ENCODE results near the gene JAZF1.

The JAZF1 gene

DNA sequence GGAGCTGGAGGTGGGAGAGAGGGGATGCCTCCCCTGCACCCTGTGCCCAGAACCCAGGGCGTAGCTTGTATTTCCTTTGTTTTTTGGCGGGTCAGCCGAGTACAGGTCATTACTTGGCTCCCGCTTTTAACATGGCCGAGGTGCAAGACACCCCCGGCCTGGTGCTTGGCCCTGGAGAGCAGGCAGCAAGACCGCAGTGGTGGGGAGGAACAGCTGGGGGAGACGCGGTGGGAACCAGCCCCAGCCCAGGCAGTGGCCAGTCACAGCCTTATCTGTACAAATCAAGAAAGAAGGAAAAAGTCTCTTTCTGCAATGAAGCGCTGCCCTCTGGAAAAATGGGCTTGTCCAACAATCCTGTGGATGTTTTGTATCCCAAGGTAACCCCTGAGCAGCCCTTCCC, 341.5 kb downstream of the JAZF1 start:
- no peak for DNase-seq (ENCODE audit: low read depth)
- TF ChIP-seq, protein P1, sequence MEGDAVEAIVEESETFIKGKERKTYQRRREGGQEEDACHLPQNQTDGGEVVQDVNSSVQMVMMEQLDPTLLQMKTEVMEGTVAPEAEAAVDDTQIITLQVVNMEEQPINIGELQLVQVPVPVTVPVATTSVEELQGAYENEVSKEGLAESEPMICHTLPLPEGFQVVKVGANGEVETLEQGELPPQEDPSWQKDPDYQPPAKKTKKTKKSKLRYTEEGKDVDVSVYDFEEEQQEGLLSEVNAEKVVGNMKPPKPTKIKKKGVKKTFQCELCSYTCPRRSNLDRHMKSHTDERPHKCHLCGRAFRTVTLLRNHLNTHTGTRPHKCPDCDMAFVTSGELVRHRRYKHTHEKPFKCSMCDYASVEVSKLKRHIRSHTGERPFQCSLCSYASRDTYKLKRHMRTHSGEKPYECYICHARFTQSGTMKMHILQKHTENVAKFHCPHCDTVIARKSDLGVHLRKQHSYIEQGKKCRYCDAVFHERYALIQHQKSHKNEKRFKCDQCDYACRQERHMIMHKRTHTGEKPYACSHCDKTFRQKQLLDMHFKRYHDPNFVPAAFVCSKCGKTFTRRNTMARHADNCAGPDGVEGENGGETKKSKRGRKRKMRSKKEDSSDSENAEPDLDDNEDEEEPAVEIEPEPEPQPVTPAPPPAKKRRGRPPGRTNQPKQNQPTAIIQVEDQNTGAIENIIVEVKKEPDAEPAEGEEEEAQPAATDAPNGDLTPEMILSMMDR (conservative IDR thresholded peaks at IDR 0.05; ENCODE audit: low read length), result no peak
- H3K4me3 ChIP-seq (ENCODE audit: low read length), result no peak overlapping the region

DNA sequence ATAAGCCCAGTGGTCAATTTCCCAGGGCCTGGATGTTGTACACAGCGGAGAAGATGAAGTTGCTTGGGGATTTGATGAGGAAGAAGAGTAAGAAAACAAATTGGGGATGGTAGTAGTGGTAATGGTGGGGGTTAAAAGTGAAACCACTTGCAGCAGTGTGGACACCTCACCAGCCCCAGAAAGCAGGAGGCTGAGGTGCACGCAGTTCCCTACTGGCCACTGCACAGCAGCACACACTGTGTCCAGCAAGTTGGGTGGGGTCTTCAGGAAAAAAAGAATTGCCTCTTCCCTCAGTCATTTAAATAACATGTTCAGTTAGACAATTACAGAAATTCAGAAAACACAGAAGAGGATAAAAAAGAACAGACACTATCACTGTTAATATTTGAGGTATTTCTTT, 344.1 kb downstream of the JAZF1 start:
- TF ChIP-seq, protein P1 (conservative IDR thresholded peaks at IDR 0.05; ENCODE audit: low read length), result no peak
- no peak overlapping the region for H3K4me3 ChIP-seq (ENCODE audit: low read length)
- no peak for DNase-seq (ENCODE audit: low read depth)

DNA sequence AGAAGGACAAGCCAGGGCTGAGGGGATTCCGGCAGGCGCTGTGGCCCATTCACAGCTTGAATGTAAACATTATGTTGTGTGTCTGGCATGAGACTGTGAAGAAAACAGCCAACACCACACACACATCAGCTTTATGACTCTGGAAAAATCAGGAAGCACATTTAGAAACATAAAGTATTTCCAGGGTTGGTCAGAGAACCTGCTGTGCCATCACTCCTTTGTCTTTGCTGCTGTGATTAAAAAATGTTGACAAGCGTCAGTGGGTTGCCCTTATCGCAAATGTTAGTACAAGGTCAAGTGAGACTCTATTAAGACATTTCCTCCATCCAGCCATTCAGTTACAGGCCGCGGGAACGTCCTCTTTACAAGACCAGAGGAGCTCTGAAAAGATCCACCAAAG, 345.2 kb downstream of the JAZF1 start:
- DNase-seq (ENCODE audit: low read depth), result no peak
- no peak overlapping the region for H3K4me3 ChIP-seq (ENCODE audit: low read length)
- TF ChIP-seq, protein P1 (conservative IDR thresholded peaks at IDR 0.05; ENCODE audit: low read length), result no peak

DNA sequence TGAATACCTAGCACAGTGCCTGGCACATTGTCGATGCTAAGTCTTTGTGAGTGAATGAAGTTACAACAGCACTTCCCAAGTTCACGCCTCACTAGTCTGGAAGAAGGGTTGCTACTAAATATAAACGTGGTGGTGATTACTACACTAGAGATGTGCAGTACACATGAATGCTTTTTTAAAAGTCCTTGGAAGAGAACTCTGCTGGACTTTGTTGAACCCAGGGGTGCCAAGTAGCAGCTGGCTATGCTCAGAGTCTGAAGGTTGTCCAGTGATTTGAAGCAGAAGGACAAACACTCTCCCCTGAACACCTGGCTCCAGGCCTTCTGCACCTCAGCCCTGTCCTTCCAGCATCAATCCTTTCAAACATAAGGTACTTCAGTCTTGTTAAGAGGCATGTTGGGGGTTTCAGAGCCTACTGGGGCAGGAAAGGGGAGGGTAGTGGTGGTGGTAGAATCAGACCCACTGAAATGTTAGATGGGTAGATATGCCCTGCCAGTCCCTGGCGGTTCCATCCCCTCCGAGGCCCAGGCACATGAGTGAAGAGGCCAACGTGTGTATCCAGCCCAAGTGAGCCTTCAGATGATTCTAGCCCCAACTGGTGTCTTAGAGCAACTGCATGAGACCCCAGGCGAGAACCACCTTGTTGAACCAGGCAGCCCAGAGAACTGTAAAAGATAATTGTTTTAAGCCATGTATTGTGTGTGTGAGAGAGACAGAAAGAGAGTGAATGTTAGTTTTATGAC, 346.2 kb downstream of the JAZF1 start:
- H3K4me3 ChIP-seq (ENCODE audit: low read length), result no peak overlapping the region
- no peak for DNase-seq (ENCODE audit: low read depth)
- TF ChIP-seq, protein P1 (conservative IDR thresholded peaks at IDR 0.05; ENCODE audit: low read length), result no peak

DNA sequence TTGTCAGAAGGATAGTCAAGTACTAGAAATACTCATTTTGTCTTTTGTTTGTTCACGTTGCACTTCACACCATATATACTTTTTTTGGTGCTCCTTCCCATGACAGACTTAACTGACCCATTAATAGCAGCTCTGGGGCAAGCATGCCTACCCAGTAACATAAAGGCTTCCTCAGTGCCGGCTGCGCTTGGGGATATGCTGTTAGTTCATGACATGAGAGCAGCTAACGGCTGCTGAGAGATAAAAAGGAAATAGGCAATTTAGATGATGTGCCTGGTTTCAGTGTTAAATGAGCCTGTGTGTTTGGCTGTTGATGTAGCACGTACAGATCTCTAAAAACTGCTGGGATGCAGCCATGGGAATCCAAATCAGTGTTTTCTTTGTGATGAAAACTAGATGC, 354.2 kb downstream of the JAZF1 start:
- TF ChIP-seq, protein P1 (conservative IDR thresholded peaks at IDR 0.05; ENCODE audit: low read length), result no peak
- no peak for DNase-seq (ENCODE audit: low read depth)
- no peak overlapping the region for H3K4me3 ChIP-seq (ENCODE audit: low read length)

DNA sequence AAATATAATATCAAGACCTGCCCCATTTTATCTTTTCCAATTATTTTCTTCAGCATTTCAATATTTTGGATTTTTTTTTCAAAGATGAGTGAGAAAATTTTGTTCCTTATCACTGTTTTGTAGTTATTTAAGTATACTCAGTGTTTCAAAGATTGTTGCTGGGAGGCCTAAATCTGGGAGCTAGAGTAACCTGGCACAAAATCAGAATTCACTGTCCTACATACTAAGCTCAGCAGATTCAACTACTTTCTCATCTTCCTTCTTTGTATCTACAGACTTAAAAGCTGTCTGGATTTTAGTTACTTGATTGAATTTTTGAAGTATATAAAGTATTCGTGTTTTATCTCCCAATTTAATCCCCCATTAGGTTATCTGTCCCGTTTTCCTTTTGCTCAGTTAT, 354.7 kb downstream of the JAZF1 start:
- H3K4me3 ChIP-seq (ENCODE audit: low read length), result no peak overlapping the region
- TF ChIP-seq, protein P1 (conservative IDR thresholded peaks at IDR 0.05; ENCODE audit: low read length), result no peak
- DNase-seq (ENCODE audit: low read depth), result no peak

DNA sequence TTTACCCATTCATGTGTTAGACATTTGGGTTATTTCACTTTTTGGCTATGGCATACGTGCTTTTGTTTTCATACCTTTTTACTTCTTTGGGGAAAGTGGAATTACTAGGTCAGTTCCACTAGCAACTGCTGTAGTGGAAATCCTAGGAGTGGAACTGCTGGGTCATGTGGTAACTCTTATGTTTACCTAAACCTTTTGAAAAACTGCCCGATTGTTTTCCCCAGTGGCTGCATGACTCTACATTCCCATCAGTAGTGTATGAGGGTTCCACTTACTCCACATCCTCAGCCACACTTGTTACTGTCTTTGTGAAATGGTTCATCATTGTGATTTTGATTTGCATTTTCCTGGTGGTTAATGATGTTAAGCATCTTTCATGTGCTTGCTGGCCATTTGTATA, 358.4 kb downstream of the JAZF1 start:
- DNase-seq (ENCODE audit: low read depth), result no peak
- no peak overlapping the region for H3K4me3 ChIP-seq (ENCODE audit: low read length)
- TF ChIP-seq, protein P1 (conservative IDR thresholded peaks at IDR 0.05; ENCODE audit: low read length), result no peak
